ENCODE measurements around the gene TMPRSS7. TPM values are rescaled to one million over a fixed set of nuclear protein-coding genes. Genes with fewer than 3 reads are reported as not detected.

TMPRSS7 gene
- polyA plus RNA-seq, 1 donor (not counting 4 experiments of a cell fraction or from before 2014, with no cell fraction given), result 0.18 TPM

DNA sequence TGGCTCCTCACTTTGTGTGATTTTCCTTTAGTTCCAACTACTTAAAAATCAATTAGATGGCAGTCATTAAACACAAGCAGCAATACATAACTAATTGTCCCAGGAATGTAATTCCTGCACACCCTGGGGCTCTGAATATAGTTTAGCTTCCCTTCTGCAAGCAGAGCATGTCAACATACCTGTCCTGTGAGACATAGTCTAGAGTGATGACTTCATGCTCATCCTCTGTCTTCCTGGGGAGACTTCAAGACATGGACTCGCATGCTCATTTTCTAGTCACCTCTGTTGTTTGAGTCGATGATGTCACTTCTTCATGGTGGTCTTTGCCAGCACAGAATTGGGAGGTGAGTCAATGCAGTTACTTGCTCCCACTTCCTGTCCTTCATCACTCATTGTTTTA, 67.4 kb downstream of the TMPRSS7 start:
- Histone ChIP-seq H4K20me1 (ENCODE audit: control insufficient read depth, extremely low read depth, insufficient read depth, low read length) (no peaks in the 10 kb centered on the region), H3K27me3 (ENCODE audit: control insufficient read depth, extremely low read depth, insufficient read depth, low read length) (no peaks in the 10 kb centered on the region), H3K9ac (ENCODE audit: control insufficient read depth, extremely low read depth, insufficient read depth, low read length) (peak overlapping the region; percentile 61), H3K9me3 (ENCODE audit: control insufficient read depth, low read depth, low read length) (no peaks in the 10 kb centered on the region), H3K4me3 (ENCODE audit: control insufficient read depth in 2 of 3, extremely low read depth in 1 of 3, insufficient read depth in 2 of 3, low read depth in 1 of 3, low read length in 3 of 3) (peak overlapping the region in 2 of 3 experiments; percentile 15 to 40), H2AFZ (ENCODE audit: control insufficient read depth, low read length) (no peak overlapping the region), H3K79me2 (ENCODE audit: control insufficient read depth, insufficient read depth, low read length) (peaks cover 39% of the 10 kb centered on the region), H3K27ac (ENCODE audit: control insufficient read depth, insufficient read depth, low read length) (peak overlapping the region; percentile 80), H3K4me2 (ENCODE audit: control insufficient read depth, extremely low read depth, insufficient read depth, low read depth, low read length) (peak overlapping the region; percentile 80), H3K4me1 (ENCODE audit: control insufficient read depth, extremely low read depth, insufficient read depth, low read length) (peaks cover 34% of the 10 kb centered on the region), H3K36me3 (ENCODE audit: control insufficient read depth in 2 of 2, extremely low read depth in 1 of 2, insufficient read depth in 2 of 2, low read length in 2 of 2) (peaks cover 14 to 27% of the 10 kb centered on the region in 2 experiments), H3K9me1 (ENCODE audit: control insufficient read depth, extremely low read depth, insufficient read depth, low read length) (peaks cover 3% of the 10 kb centered on the region)
- FAIRE-seq, result peak; percentile 99
- dilution Hi-C loops (cut with MboI; ENCODE audit: extremely low pct_ligation_motif_present, low sequenced_read_pairs), result no loop called here
- DNase-seq (ENCODE audit: low read depth, low spot score), result peak; percentile 97
- TF ChIP-seq CTCF (optimal IDR thresholded peaks at IDR 0.05 in 1 of 3, IDR thresholded peaks at IDR 0.05 in 1 of 3, conservative IDR thresholded peaks at IDR 0.05 in 1 of 3; ENCODE audit: extremely low read depth in 1 of 3, insufficient read depth in 2 of 3, low read length in 3 of 3), result no peak
- no peak for TF ChIP-seq EZH2 (IDR thresholded peaks at IDR 0.05; ENCODE audit: low read length)

GRCh38 chr3:112104774-112105173, 70.2 kb downstream of the TMPRSS7 start:
- Histone ChIP-seq H3K27ac (ENCODE audit: control insufficient read depth, insufficient read depth, low read length) (no peak overlapping the region), H3K4me1 (ENCODE audit: control insufficient read depth, extremely low read depth, insufficient read depth, low read length) (peaks cover 22% of the 10 kb centered on the region), H3K4me2 (ENCODE audit: control insufficient read depth, extremely low read depth, insufficient read depth, low read depth, low read length) (no peak overlapping the region), H3K27me3 (ENCODE audit: control insufficient read depth, extremely low read depth, insufficient read depth, low read length) (no peaks in the 10 kb centered on the region), H3K79me2 (ENCODE audit: control insufficient read depth, insufficient read depth, low read length) (peaks cover 20% of the 10 kb centered on the region), H3K9ac (ENCODE audit: control insufficient read depth, extremely low read depth, insufficient read depth, low read length) (no peak overlapping the region), H3K9me3 (ENCODE audit: control insufficient read depth, low read depth, low read length) (no peaks in the 10 kb centered on the region), H3K9me1 (ENCODE audit: control insufficient read depth, extremely low read depth, insufficient read depth, low read length) (peaks cover 3% of the 10 kb centered on the region), H2AFZ (ENCODE audit: control insufficient read depth, low read length) (no peak overlapping the region), H3K36me3 (ENCODE audit: control insufficient read depth in 2 of 2, extremely low read depth in 1 of 2, insufficient read depth in 2 of 2, low read length in 2 of 2) (peaks cover 24 to 27% of the 10 kb centered on the region in 2 experiments), H4K20me1 (ENCODE audit: control insufficient read depth, extremely low read depth, insufficient read depth, low read length) (no peaks in the 10 kb centered on the region), H3K4me3 (ENCODE audit: control insufficient read depth in 2 of 3, extremely low read depth in 1 of 3, insufficient read depth in 2 of 3, low read depth in 1 of 3, low read length in 3 of 3) (no peak overlapping the region)
- dilution Hi-C loops (cut with MboI; ENCODE audit: extremely low pct_ligation_motif_present, low sequenced_read_pairs), result no loop called here
- DNase-seq (ENCODE audit: low read depth, low spot score) (no peak), FAIRE-seq (no peak)
- no peak for TF ChIP-seq CTCF (optimal IDR thresholded peaks at IDR 0.05 in 1 of 3, IDR thresholded peaks at IDR 0.05 in 1 of 3, conservative IDR thresholded peaks at IDR 0.05 in 1 of 3; ENCODE audit: extremely low read depth in 1 of 3, insufficient read depth in 2 of 3, low read length in 3 of 3)
